HEK293T (cell line): Measurements from ENCODE around the gene OLFML3.

Experiments
- ARNT ChIP-seq: fragments of 450-650 bp; IDR thresholded peaks from 2 replicates; pipeline ENCODE4 v1.6.1; 2017; ENCODE audit warnings: mild to moderate bottlenecking
- BHLHE40 ChIP-seq: fragments of 450-650 bp; IDR thresholded peaks from 2 replicates; pipeline ENCODE4 v1.6.1; 2016; ENCODE audit warnings: mild to moderate bottlenecking, moderate library complexity, borderline replicate concordance
- FOXA1 ChIP-seq: fragments of 450-650 bp; IDR thresholded peaks from 2 replicates; pipeline ENCODE4 v1.6.1; 2016; ENCODE audit warnings: mild to moderate bottlenecking
- FOXK2 ChIP-seq: fragments of 450-650 bp; IDR thresholded peaks from 2 replicates; pipeline ENCODE4 v1.6.1; 2016; ENCODE audit warnings: mild to moderate bottlenecking
- FOXM1 ChIP-seq: fragments of 450-650 bp; IDR thresholded peaks from 2 replicates; pipeline ENCODE4 v1.6.1; 2017; ENCODE audit warnings: mild to moderate bottlenecking, borderline replicate concordance
- HDGF ChIP-seq: fragments of 450-650 bp; IDR thresholded peaks from 2 replicates; pipeline ENCODE4 v1.6.1; 2017; ENCODE audit warnings: antibody characterized with exemption, borderline replicate concordance
- L3MBTL2 ChIP-seq: fragments of 450-650 bp; conservative IDR thresholded peaks from 2 replicates; pipeline ENCODE4 v1.6.1; 2016; ENCODE audit warnings: mild to moderate bottlenecking
- NFRKB ChIP-seq: fragments of 450-650 bp; IDR thresholded peaks from 2 replicates; pipeline ENCODE4 v1.6.1; 2016; ENCODE audit warnings: mild to moderate bottlenecking, moderate library complexity
- PKNOX1 ChIP-seq: fragments of 450-650 bp; IDR thresholded peaks from 2 replicates; pipeline ENCODE4 v1.6.1; 2016
- SP1 ChIP-seq: fragments of 450-650 bp; IDR thresholded peaks from 2 replicates; pipeline ENCODE4 v1.6.1; 2017
- SUZ12 ChIP-seq: fragments of 450-650 bp; IDR thresholded peaks from 2 replicates; pipeline ENCODE4 v1.6.1; 2016; ENCODE audit warnings: mild to moderate bottlenecking
- TARDBP ChIP-seq: fragments of 450-650 bp; IDR thresholded peaks from 2 replicates; pipeline ENCODE4 v1.6.1; 2016
- ZNF384 ChIP-seq: fragments of 450-650 bp; IDR thresholded peaks from 2 replicates; pipeline ENCODE4 v1.6.1; 2016

GRCh38 chr1:113986802-113987201, 7.5 kb downstream of the OLFML3 start:
- TF ChIP-seq NFRKB (no peak), FOXA1 (no peak), ZNF384 (no peak), BHLHE40 (no peak), FOXK2 (no peak), L3MBTL2 (no peak), HDGF (no peak), FOXM1 (no peak), SP1 (no peak), PKNOX1 (no peak), SUZ12 (no peak), ARNT (no peak), TARDBP (no peak)
